Stomach smooth muscle (tissue), 2 donors: Measurements from ENCODE around the gene RAB11FIP2.

Experiments used
- H3K27ac ChIP-seq: one replicate; pipeline ENCODE4 v1.7.0; 2013; ENCODE audit warnings: mild to moderate bottlenecking, low read length, inconsistent platforms
- H3K27me3 ChIP-seq, 2 donors: one replicate each; pipeline ENCODE4 v1.7.0; 2013; ENCODE audit warnings: low read length in 2 of 2; ENCODE audit not compliant: insufficient read depth in 2 of 2, control insufficient read depth in 1 of 2
- H3K36me3 ChIP-seq, 2 donors: one replicate each; pipeline ENCODE4 v1.7.0; 2013; ENCODE audit warnings: low read length in 2 of 2; ENCODE audit not compliant: control insufficient read depth in 2 of 2, insufficient read depth in 2 of 2
- H3K4me1 ChIP-seq: one replicate; pipeline ENCODE4 v1.7.0; 2013; ENCODE audit warnings: low read length; ENCODE audit not compliant: control insufficient read depth, insufficient read depth
- H3K4me3 ChIP-seq, 2 donors: one replicate each; pipeline ENCODE4 v1.7.0; 2013; ENCODE audit warnings: low read length in 2 of 2
- H3K9ac ChIP-seq, 2 donors: one replicate each; pipeline ENCODE4 v1.7.0; 2013; ENCODE audit warnings: low read length in 2 of 2, mild to moderate bottlenecking in 1 of 2
- H3K9me3 ChIP-seq, 2 donors: one replicate each; pipeline ENCODE4 v1.7.0; 2013; ENCODE audit warnings: low read length in 2 of 2; ENCODE audit not compliant: control insufficient read depth in 2 of 2
- donor health status: healthy.
- donor health status: Pancreatic carcinoma.

RAB11FIP2 gene

DNA sequence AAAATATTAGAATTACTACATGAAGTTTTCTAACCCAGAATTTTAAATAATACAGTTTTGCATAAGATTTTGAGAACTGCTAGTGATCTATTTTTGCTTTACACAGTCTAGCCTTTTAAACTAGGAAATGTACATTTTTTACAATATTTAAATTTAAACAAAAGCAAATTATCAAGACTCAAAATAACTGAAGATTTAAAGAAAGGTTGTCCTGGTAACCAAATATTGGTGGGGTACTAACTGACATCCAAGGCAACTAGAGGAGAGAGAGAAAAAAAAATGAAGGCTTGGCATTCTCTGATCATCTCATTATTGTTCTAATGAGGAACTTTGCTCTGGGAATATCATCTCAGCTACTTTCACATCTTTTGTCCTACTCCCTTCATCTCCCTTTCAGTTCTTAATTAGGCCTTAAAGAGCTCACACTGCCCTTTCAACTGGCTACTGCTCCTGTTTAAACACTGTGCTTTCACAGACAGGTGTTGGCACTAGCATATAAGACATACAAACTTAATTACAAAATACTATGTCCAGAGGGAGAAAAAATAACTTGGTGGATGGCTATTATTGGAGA is 33.7 kb downstream of the RAB11FIP2 start:
- H3K4me3 ChIP-seq = no peak overlapping the region
- no peak overlapping the region for H3K9ac ChIP-seq
- no peaks in the 10 kb centered on the region for H3K9me3 ChIP-seq
- no peak overlapping the region for H3K27ac ChIP-seq
- no peaks in the 10 kb centered on the region for H3K27me3 ChIP-seq
- no peaks in the 10 kb centered on the region for H3K4me1 ChIP-seq
- peaks cover 5% of the 10 kb centered on the region in 2 donors for H3K36me3 ChIP-seq

DNA sequence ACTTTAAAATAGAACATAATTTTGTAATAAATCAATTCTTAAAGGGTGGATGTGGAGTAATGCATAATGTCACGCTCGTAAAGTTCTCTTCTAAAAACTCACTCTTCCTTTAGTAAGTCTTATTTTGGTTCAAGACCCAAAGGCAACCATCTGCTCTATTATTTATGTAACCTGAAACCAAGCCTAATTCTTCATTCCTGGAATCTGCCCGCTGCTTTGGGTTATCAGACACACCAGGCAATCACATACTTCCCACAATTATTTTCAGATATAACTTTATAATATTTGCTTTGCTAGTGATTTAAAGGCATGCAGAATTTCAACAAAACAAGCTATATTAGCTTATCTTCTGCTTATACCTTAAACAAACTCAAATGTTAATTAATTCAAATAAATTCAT is 39.0 kb downstream of the RAB11FIP2 start:
- H3K9ac ChIP-seq = no peak overlapping the region
- no peak overlapping the region for H3K4me3 ChIP-seq
- no peak overlapping the region for H3K27ac ChIP-seq
- H3K9me3 ChIP-seq = no peaks in the 10 kb centered on the region
- no peaks in the 10 kb centered on the region for H3K4me1 ChIP-seq
- H3K36me3 ChIP-seq = peaks cover 5% of the 10 kb centered on the region in 2 donors
- H3K27me3 ChIP-seq = no peaks in the 10 kb centered on the region

DNA sequence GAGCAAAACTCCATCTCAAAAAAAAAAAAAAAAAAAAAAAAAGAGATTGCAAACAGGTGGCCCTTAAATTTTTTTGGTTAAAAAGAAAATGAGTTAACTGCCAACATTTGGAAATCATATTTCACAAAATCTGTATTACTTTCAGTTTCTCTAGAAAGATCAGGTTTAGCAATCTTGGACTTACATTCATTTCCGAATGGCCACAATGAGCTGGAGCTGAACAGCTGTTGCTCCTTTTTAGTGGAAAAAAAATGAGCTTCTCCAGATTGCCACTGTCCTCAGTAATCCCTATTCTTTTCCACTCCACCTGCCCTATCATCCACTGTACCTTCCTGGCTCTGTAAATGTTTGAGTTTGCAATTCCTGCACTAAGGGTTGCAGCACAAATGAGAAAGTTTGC is 43.6 kb downstream of the RAB11FIP2 start:
- no peak overlapping the region for H3K9ac ChIP-seq
- no peaks in the 10 kb centered on the region for H3K27me3 ChIP-seq
- no peaks in the 10 kb centered on the region for H3K4me1 ChIP-seq
- H3K4me3 ChIP-seq = no peak overlapping the region
- H3K9me3 ChIP-seq = no peaks in the 10 kb centered on the region
- no peak overlapping the region for H3K27ac ChIP-seq
- peaks cover 0 to 4% of the 10 kb centered on the region in 2 donors for H3K36me3 ChIP-seq

DNA sequence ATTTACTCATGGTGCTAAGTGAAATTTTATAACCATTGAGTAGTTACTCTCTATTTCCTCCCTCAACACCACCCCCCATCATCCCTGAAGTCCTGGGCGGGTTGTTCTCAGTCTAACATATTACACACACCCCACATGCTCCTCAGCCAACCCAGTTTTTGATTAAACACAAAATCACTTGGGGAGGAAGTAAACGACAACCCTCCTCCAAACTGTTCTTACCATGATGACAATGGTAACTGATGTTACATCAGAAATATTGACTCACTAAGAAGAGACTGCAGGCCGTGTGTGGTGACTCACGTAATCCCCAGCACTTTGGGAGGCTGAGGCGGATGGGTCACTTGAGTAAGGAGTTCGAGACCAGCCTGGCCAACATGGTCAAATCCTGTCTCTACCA is 44.2 kb downstream of the RAB11FIP2 start:
- Histone ChIP-seq H3K9me3 (no peaks in the 10 kb centered on the region), H3K27me3 (no peaks in the 10 kb centered on the region)

DNA sequence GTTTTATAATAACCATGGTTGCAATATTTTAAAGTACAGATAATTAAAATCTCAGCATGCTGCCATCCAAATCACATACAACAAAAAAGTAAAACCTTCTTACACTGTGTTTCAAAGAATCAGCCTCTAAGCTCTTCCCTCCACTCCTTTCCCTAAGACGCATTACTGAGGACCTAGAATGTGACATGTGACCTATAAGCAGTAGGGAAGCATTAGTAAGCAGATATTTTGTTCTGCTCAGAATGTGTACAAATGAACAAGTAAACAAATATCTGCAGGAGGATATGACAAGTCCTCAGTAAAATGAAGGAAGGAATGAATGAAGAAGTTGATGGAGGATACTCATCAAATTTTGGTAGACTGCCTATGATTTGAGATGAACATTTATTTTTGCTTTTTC is 49.1 kb downstream of the RAB11FIP2 start:
- no peak overlapping the region for H3K9ac ChIP-seq
- peaks cover 0 to 2% of the 10 kb centered on the region in 2 donors for H3K36me3 ChIP-seq
- no peak overlapping the region for H3K4me3 ChIP-seq
- H3K27me3 ChIP-seq = no peaks in the 10 kb centered on the region
- no peak overlapping the region for H3K27ac ChIP-seq
- H3K4me1 ChIP-seq = no peaks in the 10 kb centered on the region
- no peaks in the 10 kb centered on the region for H3K9me3 ChIP-seq

More for the DNA sequence above, 44.2 kb downstream of the RAB11FIP2 start:
- Histone ChIP-seq H3K36me3 (peaks cover 0 to 4% of the 10 kb centered on the region in 2 donors), H3K27ac (no peak overlapping the region), H3K4me1 (no peaks in the 10 kb centered on the region), H3K4me3 (no peak overlapping the region), H3K9ac (no peak overlapping the region)

DNA sequence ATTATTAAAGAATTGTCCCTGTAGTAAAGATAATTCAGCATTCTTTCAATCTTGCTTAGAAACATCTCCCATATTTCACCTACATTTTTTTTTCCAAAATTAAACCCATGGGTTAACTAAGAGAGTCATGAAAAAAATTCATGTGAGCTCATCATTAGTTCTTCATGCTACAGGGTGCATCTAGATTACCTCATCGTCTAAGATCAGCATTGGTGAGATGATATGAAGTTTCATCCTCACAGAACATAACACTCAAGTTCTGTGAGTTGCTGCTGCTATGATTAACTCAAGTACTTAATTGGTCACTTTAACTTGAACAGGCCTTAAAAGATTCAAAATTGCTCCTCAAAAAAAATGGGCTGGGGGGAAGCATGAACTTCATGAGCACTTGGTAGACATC is 50.0 kb downstream of the RAB11FIP2 start:
- no peaks in the 10 kb centered on the region for H3K27me3 ChIP-seq

DNA sequence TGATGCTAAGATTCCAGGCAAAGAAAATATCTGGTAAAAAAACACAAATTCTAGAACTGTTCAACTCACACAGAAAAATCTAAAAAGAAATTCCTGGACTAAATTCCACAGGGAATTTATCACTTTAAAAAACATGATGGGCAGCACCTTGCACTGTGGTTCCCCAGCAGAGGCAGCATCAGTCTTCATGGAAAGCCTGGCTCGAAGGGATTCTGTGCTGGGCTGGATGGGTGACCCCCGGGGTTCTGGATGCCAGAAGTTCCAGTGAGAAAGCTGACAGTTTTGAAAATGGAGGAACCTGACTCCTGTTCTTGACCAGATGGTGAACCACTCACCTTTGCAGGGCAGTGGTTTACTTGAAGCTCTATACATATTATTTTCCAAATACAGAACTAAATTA is 52.0 kb downstream of the RAB11FIP2 start:
- no peaks in the 10 kb centered on the region for H3K9me3 ChIP-seq
- H3K4me3 ChIP-seq = no peak overlapping the region
- no peaks in the 10 kb centered on the region for H3K36me3 ChIP-seq
- no peaks in the 10 kb centered on the region for H3K4me1 ChIP-seq
- no peaks in the 10 kb centered on the region for H3K27me3 ChIP-seq
- H3K9ac ChIP-seq = no peak overlapping the region
- no peak overlapping the region for H3K27ac ChIP-seq

More for the DNA sequence above, 50.0 kb downstream of the RAB11FIP2 start:
- Histone ChIP-seq H3K36me3 (peaks cover 0 to under 1% of the 10 kb centered on the region in 2 donors), H3K9me3 (no peaks in the 10 kb centered on the region), H3K27ac (no peak overlapping the region), H3K4me3 (no peak overlapping the region), H3K9ac (no peak overlapping the region), H3K4me1 (no peaks in the 10 kb centered on the region)

DNA sequence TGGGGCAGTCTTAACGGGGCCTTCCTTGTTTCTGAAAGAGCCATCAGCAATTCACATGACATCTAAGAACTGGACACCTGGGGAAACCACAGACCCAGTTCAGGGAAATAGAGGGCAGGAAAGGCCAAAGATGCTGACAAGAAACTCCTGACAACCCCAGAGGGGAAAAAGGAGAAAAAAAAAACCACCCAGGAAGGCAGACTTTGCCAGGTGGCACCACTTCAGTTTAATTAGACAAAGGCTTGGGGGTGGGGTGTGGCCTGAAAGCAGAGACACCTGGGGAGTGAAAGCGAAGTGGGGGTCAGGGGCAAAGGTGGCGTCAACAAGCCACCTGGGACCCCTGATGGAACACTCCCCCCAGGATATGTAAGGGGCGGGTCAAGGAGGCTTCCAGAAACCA is 53.6 kb downstream of the RAB11FIP2 start:
- H3K9ac ChIP-seq = no peak overlapping the region
- H3K4me3 ChIP-seq = no peak overlapping the region
- H3K27ac ChIP-seq = no peak overlapping the region
- H3K9me3 ChIP-seq = no peaks in the 10 kb centered on the region
- H3K4me1 ChIP-seq = no peaks in the 10 kb centered on the region
- no peaks in the 10 kb centered on the region for H3K36me3 ChIP-seq
- H3K27me3 ChIP-seq = no peaks in the 10 kb centered on the region

DNA sequence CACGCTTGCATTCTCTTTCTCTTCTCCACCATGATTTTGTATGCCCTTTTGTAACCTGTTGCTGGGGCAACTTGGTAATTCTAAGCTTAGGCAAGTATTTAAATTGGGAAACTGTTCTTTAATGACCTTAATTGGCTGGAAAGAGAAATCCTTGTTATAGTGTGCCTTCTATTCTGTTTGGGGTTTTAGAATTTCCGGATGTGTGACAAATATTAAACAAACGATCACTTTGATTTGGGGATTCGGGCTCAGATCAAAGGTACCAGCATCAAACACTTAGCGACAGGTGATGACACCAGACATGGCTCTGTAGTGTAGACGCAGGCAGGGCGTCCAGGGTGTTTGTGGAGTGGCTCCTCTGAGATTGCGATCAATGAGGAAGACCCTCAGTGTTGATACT is 55.0 kb downstream of the RAB11FIP2 start:
- Histone ChIP-seq H3K4me3 (no peak overlapping the region), H3K27me3 (no peaks in the 10 kb centered on the region), H3K9me3 (peaks cover 0 to 3% of the 10 kb centered on the region in 2 donors), H3K4me1 (no peaks in the 10 kb centered on the region), H3K36me3 (no peaks in the 10 kb centered on the region), H3K9ac (no peak overlapping the region), H3K27ac (no peak overlapping the region)

DNA sequence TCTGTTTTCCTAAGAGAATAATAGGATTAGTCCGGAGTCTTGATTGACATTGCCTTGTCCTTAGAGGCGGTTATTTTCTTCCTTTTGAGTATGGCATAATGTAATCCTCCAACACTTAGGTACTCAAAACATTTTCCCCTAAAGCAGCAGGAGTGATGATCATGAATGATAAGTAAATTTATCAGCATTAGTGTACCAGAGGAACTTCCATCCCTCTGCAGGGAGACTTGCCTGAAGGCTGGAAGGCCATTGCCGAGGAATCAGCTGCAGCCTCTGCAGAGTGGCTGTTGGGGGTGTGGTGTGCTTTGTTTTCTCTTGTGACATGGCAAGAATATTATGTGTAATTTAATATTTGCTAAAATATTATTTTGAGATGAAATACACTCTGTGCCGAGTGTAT is 56.8 kb downstream of the RAB11FIP2 start:
- Histone ChIP-seq H3K4me1 (no peaks in the 10 kb centered on the region), H3K9me3 (peaks cover 0 to 3% of the 10 kb centered on the region in 2 donors), H3K36me3 (no peaks in the 10 kb centered on the region), H3K4me3 (no peak overlapping the region), H3K9ac (no peak overlapping the region), H3K27ac (no peak overlapping the region), H3K27me3 (no peaks in the 10 kb centered on the region)

DNA sequence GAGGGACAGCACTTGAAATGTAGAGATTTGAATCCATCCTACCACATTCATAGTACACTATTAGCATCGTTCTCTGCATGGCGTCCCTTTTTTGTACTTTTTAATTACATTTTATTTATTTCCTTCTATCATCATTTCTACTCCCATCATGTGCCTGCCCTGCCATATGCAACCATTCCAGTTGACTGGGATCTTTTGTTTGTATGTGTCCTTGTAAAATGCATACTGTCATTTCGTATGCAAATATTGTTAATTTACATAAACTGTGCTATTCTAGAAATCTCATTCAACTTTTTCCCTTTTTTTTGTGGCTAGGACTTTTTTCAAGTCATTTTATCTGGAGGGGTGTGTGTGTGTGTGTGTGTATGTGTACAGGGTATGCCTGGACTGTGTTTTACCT is 57.9 kb downstream of the RAB11FIP2 start:
- Histone ChIP-seq H3K4me1 (no peaks in the 10 kb centered on the region), H3K9me3 (peaks cover 0 to 3% of the 10 kb centered on the region in 2 donors), H3K27ac (no peak overlapping the region), H3K4me3 (no peak overlapping the region), H3K9ac (no peak overlapping the region), H3K36me3 (no peaks in the 10 kb centered on the region), H3K27me3 (no peaks in the 10 kb centered on the region)
